Inflammatory macrophage (primary cell): ENCODE results near the gene MINK1.
"Not testable (repeated sequence)": the region's sequence is repeated elsewhere in the genome, so short reads cannot be mapped to it uniquely, and the experiment has no call there.

Experiments
- DNase-seq, 2 donors: peaks; one replicate each; pipeline ENCODE4 v3.0.0-alpha.2; 2020 to 2022

Gene MINK1

DNA sequence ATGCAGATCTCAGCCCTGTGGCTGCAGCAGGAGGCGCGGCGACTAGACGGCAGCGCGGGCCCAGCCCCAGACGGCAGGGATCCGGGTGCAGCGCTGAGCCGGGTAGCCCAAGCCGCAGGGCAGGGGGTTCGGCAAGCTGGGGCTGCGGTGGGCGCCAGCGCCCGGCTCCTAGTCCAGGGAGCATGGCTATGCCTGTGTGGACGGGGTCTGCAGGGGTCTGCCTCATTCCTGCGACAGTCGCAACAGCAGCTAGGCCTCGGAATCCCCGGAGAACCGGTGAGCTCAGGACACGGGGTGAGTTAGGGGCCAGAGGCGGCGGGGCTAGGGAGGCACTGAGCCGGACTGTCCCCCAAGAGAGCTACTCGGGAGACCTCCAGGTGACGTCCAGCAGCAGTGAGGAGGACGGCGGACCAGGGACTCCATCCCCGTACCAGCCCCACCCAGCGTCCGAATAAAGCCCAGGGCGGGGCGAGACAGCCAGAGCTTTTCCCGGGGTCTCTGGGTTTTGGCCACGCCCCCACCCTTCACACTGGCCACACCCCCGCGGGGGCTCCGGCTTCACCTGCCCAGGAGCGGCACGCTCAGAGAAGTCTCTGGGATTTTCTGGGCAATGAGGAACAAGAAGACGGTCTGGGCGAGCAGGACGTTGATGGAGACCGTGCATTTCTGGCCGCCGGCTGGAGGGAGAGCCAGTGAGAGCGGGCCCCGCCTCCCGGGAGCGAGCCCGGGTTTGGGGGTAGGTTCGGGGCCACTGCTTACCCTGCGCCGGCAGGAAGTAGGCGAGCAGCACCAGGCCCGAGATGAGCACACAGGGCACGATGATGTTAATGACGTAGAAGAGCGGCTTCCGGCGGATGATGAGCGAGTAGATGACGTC, 67.3 kb downstream of the MINK1 start:
- DNase-seq: peak; percentile 41 to 42

DNA sequence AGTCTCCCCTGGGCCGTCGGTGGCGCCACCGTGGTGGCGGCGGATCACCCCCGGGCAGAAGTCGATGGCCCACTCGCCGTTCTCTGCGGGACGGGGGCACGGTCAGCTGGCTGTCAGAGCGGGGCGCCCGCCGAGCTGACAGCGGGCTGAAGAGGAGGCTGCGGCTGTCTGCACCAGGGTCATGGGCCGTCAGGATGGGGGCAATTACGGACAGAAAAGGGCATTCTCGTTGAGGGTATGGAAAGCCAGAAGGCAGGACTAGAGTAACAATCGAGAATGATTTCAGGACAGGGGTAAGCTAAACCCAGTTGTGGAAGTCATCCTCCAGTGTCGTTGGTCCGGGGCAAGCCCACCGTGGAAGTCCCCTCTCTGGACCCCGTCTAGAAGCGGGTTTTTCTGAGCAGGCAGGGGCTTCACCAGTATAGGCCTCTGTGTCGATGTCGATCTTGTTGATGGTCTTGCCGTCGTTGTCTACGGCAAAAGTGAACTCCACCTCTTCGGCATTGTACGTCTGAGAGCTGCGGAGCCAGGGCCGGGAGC, 68.0 kb downstream of the MINK1 start:
- no peak for DNase-seq

DNA sequence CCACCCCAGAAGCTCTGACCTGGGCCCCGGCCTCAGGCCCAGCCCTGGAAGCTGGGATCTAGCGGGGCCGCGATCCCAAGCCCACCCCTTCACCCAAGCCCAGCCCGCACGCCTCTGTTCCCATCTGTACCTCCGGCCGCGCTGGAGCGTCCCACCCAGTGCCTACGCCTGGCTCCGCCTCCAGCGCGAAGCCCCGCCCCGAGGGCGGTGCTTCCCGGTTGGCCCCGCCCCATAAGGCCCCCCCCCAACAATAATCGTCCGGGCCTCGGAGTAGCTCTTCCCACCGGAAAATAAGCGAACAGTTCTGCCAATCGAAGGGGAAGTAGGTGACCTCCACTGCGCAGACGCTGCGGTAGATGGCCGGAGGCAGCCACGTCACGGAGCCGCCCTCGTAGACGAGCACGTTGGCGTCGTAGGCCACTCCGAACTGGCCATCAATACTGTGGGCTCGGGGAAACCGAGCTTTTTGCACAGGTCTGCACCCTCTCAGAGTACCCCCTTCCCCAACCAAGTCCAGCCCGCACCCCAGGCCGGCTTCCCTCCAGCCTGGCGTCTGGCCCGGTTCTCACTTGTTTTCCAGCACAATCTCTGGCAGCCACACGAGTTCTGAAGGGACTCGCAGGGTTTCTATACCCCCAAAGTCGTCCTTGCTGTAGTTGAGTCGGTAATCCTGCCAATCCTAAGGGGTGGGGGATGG, 68.7 kb downstream of the MINK1 start:
- peak; percentile 83 to 84 for DNase-seq

DNA sequence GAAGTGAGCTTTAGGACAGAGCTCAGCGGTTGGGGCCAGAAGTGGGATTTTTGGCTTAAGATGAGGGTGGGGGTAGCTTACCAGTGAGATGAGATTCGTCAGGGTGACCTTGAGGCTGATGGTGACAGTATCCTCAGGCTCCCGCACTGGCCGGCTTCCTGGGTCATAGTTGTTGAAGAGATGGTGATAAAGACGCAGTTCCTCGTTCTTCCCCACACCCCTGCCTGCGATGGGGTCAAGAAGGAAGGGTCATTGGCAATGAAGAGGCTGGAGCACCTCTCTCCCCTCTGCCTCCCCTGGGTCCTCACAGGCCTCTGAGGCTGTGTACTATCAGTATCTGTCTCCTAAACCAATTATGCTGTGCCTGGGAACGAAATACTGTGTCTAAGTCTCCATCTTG, 69.4 kb downstream of the MINK1 start:
- DNase-seq: no peak

DNA sequence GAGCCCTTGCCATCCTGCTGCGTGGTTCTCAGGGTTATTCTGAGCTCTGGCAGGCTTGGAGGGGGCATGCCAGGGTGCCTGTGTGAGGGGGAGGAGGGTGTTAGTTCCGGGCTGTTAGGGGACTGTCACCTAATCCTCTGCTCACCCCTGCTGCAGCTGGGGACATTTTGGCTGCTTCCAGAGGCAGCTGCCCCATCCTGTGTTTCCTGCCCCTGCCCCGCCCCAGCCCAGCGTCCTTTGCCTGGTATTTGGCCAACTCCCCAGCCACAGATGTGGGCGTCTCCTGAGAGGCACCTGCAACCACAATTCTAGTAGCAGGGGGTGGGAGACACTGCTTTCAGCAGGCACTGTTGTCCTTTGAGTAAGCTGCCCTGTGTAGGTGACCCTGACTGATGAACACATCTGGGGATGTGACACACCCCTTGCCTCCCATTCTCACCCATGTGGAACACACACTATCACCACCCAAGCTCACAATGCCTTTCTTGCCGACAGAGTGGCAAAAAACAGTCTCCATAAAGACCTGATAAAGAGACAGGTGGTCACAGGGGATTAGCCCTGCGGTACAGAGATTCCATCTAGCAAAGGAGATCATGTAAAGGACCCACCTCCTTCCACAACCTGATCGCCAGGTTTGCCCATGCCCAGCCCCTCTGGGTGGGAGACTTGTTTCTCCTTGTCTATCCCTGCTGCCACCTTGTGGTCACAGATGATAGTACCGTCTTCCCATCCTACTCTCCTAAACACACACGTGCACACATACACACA, 70.1 kb downstream of the MINK1 start, which contains the start of gene CHRNE:
TSS of gene CHRNE (minus strand) at position 48 of the 768 bp plus-strand sequence. CDS start at position 13, 35 bp downstream.
- peak; percentile 53 to 54 for DNase-seq

DNA sequence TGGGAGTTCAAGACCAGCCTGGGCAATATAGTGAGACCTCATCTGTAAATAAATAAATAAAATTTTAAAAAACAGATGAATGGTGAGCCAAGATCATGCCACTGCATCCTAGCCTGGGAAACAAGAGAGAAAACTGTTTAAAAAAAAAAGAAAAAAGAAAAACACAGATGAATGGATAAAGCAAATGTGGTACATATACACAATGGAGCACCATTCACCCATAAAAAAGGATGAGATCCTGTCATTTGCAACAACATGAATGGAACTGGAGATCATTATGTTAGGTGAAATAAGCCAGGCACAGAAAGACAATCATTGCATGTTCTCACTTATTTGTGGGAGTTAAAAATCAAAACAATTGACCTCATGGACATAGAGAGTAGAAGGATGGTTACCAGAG, 73.5 kb downstream of the MINK1 start:
- not testable (repeated sequence) for DNase-seq

DNA sequence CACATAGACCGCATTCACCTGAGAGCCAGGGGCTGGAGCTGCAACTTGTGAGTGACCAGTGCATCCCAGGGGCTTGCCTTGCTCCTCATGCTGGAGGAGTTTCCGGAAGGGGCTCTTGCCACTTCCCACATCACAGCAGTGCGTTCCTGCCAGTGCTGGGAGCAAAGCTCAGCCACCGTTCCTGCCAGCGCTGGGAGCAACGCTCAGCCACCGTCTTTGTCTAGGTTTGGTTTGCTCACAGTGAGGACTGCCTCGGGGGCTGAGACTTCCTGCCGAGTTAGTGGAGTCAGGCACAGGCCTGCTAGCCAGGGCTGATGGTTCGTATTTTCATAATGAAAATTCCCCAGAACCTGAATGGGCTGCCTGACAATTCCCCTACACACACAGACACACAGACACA, 75.2 kb downstream of the MINK1 start:
- no peak for DNase-seq

DNA sequence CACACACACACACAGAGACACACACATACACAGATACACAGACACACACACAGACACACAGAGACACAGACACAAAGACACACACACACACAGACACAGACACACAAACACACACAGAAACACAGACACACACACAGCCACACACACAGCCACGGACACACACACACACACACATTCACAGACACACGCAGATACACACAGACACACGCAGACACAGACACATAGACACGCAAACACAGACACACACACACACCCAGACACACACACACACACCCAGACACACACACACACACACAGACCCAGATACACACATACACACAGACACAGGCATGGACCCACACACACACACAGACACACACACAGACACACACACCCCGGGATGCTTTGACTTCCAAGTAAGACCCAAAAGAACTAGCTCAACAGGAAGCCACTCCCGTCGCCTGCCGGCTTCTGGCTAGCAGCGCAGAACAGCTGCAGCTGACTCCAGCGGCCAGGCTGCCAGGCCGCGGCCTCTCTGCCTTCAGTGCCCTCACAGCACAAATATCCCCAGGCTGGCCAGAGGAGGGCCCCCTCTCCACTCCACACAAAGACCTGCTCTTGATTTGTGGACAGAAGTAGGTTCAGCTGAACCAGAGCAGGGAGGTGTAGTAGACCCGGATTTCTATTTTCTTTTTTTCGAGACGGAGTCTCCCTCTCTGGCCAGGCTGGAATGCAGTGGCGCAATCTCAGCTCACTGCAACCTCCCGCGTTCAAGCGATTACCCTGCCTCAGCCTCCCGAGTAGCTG, 75.8 kb downstream of the MINK1 start:
- peak; percentile 93 for DNase-seq

DNA sequence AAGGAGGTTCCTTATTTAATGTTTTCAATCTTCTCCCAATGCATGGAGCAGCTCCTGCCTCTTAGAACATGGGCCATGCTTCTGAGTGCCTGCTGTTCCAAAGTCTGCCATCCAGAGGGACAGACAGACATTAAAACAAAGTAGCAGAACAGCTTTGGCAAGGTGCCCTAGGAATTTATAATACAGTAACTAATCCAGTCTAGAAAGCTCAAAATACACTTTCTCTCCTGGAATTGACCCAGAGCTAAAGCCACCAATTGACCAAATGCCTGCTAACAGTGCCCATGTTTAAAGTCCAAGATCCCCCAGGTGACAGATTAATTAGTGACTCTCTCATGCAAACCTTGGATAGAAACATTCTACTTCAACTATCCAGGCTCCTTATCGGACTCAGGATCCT, 80.9 kb downstream of the MINK1 start:
- no peak for DNase-seq

DNA sequence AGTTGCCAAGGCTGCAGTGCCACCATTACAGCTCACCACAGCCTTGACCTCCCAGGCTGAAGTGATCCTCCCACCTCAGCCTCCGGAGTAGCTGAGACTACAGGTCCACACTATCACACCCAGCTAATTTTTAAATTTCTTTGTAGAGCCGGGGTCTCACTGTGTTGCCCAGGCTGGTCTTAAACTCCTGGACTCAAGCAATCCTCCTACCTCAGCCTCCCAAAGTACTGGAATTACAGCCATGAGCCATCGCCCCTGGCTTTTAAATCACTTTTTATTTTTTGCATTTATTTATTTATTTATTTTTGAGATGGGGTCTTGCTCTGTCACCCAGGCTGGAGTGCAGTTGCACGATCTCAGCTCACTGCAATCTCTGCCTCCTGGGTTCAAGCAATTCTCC, 81.4 kb downstream of the MINK1 start:
- DNase-seq: not testable (repeated sequence)

DNA sequence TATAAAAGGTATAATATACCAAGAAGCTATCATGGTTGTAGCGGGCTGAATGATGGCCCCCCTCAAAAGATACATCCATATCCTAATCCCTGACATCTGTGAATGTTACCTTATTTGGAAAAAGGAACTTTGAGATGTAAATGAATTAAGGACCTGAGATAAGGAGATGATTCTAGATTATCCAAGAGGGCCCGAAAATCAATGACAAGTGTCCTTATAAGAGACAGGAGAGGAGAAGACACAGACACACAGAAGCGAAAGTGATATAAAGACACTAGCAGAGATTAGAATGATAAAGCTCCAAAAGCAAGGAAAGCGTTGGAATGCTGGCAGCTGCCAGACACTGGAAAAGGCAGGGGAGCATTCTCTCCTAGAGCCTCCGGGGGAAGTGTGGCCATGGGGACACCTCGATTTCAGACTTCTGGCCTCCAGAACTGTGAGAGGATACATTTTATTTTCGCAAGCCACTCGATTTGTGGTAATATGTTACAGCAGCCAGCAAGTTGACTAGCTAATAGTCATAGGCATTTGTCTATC, 86.4 kb downstream of the MINK1 start:
- DNase-seq: peak; percentile 32 to 33

DNA sequence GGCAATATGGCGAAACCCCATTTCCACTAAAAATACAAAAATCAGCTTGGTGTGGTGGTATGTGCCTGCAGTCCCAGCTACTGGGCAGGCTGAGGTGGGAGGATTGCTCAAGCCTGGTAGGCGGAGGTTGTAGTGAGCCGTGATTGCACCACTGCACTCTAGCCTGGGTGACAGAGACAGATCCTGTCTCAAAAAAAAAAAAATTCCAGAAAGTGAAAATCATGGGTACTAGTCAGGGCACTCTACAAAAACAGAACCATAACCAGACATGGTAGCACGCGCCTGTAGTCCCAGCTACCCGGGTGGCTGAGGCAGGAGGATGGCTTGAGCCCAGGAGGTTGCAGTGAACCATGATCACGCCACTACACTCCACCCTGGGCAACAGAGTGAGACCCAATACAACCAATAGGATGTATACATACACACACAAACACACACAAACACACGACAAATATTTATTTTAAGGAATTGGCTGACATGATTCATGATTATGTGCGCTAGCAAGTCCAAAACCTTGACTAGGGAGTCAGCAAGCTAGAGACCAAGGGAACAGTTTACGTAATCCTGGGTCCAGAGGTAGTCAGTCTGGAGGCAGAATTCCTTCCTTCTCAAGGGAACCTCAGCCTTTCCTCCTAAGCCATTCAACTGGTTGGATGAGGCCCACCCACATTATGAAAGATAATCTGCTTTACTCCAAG, 87.4 kb downstream of the MINK1 start:
- DNase-seq: peak; percentile 94 to 97

DNA sequence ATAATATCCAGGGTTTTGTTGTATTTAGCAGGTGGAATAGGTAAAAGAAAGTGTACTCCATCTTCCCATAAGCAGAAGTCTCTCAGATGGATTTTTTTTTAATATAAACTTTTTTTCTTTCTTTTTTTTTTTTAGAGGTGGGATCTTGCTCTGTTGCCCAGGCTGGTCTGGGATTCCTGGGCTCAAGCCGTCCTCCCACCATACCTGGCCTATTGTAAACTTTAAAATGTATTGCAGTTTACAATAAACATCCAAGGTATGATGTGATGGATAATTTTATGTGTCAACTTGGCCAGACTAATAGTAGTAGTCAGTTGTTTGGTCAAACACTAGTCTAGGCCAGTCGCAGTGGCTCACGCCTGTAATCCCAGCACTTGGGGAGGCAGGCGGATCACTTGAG, 88.2 kb downstream of the MINK1 start:
- no peak for DNase-seq

DNA sequence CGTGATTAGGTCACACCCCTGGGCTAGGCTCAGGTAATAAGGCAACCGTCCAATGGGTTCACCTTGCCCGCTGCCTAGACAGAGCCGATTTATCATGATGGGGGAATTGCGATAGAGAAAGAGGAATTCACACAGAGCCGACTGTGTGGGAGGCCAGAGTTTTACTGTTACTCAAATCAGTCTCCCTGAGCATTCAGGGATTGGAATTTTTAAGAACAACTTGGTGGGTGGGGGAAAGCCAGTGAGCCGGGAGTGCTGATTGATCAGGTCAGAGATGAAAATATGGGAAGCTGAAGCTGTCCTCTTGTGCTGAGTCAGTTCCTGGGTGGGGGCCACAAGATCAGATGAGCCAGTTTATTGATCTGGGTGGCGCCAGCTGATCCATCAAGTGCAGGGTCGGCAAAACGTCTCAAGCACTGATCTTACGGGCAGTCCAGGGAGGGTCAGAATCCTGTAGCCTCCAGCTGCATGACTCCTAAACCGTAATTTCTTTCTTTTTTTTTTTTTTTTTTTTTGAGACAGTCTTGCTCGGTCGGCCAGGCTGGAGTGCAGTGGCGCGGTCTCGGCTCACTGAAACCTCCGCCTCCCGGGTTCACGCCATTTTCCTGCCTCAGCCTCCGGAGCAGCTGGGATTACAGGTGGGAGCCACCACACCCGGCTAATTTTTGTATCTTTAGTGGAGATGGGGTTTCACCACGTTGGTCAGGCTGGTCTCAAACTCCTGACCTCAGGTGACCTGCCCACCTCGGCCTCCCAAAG, 93.6 kb downstream of the MINK1 start:
- DNase-seq: peak; percentile 55 to 58

DNA sequence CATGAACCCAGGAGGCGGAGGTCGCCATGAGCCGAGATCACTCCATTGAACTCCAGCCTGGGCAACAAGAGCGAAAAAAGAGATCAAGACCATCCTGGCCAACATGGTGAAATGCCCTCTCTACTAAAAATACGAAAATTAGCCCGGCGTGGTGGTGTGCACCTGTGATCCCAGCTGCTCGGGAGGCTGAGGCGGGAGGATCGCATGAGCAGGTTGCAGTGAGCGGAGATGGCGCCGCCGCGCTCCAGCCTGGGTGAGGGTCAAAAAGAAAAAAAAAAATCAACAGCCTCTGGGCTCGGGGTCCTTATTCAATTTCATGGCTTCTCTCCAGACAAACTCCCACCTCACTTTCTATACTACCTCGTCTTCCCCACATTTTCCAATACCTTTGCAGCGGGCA, 95.7 kb downstream of the MINK1 start:
- no peak for DNase-seq

DNA sequence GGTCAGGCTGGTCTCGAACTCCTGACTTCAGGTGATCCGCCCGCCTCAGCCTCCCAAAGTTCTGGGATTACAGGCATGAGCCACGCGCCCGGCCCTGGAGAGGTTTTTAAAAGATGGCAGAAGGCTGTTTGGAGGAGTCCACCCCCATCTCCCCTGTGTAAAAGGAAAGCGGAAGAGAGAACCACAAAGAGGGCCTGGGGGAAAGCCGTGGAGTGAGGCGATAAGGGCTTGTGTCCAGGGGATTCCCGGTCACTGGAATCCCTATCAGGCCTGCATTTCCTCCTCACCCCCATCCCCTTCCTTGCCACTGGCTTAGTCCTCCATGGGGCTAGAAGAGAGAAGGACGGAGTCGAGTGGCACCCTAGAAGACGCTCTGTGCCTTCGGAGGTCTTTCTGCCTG, 98.8 kb downstream of the MINK1 start, which contains the start of gene GP1BA:
TSS of gene GP1BA (plus strand) at position 315 of the 400 bp plus-strand sequence. CDS start 328 bp downstream, outside the sequence.
- no peak for DNase-seq

DNA sequence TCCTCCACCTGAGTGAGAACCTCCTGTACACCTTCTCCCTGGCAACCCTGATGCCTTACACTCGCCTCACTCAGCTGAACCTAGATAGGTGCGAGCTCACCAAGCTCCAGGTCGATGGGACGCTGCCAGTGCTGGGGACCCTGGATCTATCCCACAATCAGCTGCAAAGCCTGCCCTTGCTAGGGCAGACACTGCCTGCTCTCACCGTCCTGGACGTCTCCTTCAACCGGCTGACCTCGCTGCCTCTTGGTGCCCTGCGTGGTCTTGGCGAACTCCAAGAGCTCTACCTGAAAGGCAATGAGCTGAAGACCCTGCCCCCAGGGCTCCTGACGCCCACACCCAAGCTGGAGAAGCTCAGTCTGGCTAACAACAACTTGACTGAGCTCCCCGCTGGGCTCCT, 99.6 kb downstream of the MINK1 start:
- DNase-seq: no peak

DNA sequence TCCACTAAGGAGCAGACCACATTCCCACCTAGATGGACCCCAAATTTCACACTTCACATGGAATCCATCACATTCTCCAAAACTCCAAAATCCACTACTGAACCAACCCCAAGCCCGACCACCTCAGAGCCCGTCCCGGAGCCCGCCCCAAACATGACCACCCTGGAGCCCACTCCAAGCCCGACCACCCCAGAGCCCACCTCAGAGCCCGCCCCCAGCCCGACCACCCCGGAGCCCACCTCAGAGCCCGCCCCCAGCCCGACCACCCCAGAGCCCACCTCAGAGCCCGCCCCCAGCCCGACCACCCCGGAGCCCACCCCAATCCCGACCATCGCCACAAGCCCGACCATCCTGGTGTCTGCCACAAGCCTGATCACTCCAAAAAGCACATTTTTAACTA, 100.5 kb downstream of the MINK1 start:
- no peak for DNase-seq

DNA sequence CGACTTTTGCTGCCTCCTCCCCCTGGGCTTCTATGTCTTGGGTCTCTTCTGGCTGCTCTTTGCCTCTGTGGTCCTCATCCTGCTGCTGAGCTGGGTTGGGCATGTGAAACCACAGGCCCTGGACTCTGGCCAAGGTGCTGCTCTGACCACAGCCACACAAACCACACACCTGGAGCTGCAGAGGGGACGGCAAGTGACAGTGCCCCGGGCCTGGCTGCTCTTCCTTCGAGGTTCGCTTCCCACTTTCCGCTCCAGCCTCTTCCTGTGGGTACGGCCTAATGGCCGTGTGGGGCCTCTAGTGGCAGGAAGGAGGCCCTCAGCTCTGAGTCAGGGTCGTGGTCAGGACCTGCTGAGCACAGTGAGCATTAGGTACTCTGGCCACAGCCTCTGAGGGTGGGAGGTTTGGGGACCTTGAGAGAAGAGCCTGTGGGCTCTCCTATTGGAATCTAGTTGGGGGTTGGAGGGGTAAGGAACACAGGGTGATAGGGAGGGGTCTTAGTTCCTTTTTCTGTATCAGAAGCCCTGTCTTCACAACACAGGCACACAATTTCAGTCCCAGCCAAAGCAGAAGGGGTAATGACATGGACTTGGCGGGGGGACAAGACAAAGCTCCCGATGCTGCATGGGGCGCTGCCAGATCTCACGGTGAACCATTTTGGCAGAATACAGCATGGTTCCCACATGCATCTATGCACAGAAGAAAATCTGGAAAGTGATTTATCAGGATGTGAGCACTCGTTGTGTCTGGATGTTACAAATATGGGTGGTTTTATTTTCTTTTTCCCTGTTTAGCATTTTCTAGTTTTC, 101.2 kb downstream of the MINK1 start:
- DNase-seq: peak; percentile 53 to 66
